ENCODE data around the gene CNTN1.

DNA sequence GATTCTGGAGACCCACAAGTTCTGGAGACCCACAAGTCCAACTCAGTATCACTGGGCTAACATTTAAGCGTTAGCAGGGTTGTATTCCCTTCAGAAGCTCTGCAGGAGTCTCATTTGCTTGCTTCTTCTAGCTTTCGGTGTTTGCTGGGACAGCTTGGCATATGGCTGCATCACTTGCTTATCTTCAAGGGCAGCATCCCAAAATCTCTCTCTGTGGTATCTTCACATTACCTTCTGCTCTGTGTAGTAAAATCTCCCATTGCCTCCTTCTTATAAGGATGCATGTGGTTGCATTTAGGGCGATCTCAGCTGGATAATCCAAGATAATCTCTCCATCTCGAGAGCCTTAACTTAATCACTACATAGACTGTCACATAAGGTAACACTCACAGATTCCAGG, 7.3 kb upstream of the CNTN1 start:
- no peak for TF ChIP-seq POLR2A (IDR thresholded peaks at IDR 0.05; ENCODE audit: low read depth)
- TF ChIP-seq CTCF (IDR thresholded peaks at IDR 0.05), result no peak
